Skeletal muscle satellite cell (primary cell): ENCODE measurements around the gene CAMSAP2.
A peak's percentile ranks its signal among the peaks of the same experiment; 100 is the strongest.

Experiments
- H3K27me3 ChIP-seq: 2 replicates; pipeline ENCODE4 v1.7.0; 2013; ENCODE audit warnings: low read length; ENCODE audit not compliant: control insufficient read depth, insufficient read depth
- H3K36me3 ChIP-seq: 2 replicates; pipeline ENCODE4 v1.7.0; 2013; ENCODE audit warnings: mild to moderate bottlenecking, control low read depth, low read length; ENCODE audit not compliant: insufficient read depth
- H3K4me1 ChIP-seq: 2 replicates; pipeline ENCODE4 v1.7.0; 2013; ENCODE audit warnings: low read length; ENCODE audit not compliant: control insufficient read depth, insufficient read depth
- H3K4me2 ChIP-seq: 2 replicates; pipeline ENCODE4 v1.7.0; 2013; ENCODE audit warnings: mild to moderate bottlenecking, low read length
- H3K4me3 ChIP-seq: 2 replicates; pipeline ENCODE4 v1.7.0; 2013; ENCODE audit warnings: low read length
- H3K9ac ChIP-seq: 2 replicates; pipeline ENCODE4 v1.7.0; 2013; ENCODE audit warnings: mild to moderate bottlenecking, low read depth, low read length, moderate library complexity
- H3K9me3 ChIP-seq: replicated peaks from 2 replicates; pipeline ENCODE4 v1.7.0; 2013; ENCODE audit warnings: mild to moderate bottlenecking, control low read depth, low read length

CAMSAP2 gene

DNA sequence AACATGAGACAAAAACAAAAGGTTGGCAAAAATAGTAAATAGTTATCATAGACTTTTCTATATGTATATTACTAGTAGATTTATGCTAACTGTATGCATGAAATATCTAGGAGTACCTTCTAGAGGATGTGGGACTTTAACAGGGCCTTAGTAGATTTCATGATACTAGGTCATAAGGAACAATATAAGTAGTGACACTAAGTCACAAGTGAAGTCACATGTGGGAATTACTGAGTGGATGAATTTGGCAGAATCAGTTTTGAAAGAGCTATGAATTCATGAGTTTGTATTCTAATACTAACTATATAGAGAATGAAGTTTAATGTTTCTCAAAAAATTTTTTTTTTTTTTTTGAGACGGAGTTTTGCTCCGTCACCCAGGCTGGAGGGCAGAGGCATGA lies 81.0 kb downstream of the CAMSAP2 start:
- Histone ChIP-seq H3K27me3 (no peaks in the 10 kb centered on the region), H3K36me3 (peaks cover 25% of the 10 kb centered on the region), H3K4me2 (no peak overlapping the region), H3K4me1 (no peaks in the 10 kb centered on the region), H3K9me3 (no peaks in the 10 kb centered on the region), H3K4me3 (no peak overlapping the region), H3K9ac (no peak overlapping the region)

DNA sequence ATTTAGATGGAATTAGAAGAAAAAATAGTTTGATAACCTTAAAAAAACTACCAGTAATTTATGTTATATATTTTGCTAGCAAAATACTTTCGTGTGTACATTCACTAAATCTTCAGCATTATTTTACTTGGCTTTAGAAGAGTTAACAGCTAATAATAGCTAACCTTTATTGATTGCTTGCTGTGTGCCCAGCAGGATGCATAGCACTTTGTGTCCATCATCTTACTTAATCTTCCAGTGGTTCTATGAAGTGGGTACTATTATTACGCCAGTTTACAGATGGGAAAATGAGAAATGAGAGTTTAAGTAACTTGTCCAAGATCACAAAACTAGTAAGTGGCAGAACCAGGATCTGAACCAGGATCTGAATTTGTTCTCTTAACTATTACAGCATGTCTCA lies 92.4 kb downstream of the CAMSAP2 start:
- H3K9me3 ChIP-seq = no peaks in the 10 kb centered on the region
- H3K4me2 ChIP-seq = no peak overlapping the region
- peaks cover 12% of the 10 kb centered on the region for H3K36me3 ChIP-seq
- peaks cover 9% of the 10 kb centered on the region for H3K4me1 ChIP-seq
- H3K4me3 ChIP-seq = no peak overlapping the region
- no peak overlapping the region for H3K9ac ChIP-seq
- no peaks in the 10 kb centered on the region for H3K27me3 ChIP-seq

DNA sequence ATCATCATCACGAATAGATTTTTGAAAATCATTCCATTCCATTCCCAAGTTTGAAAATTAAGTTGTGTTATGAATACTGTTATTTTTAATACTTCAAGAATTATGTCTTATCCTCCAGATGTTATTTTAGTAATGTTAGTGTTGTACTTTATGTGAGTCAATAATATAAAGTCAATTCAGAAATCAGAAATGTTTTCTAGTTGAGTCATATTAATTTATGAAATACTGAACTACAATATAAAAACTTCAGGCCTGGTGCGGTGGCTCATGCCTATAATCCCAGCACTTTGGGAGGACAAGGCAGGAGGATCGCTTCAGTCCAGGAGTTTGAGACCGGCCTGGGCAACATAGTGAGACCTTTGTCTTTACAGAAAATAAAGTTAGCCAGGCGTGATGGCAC lies 95.7 kb downstream of the CAMSAP2 start:
- no peak overlapping the region for H3K4me3 ChIP-seq
- no peak overlapping the region for H3K9ac ChIP-seq
- H3K4me2 ChIP-seq = no peak overlapping the region
- no peaks in the 10 kb centered on the region for H3K9me3 ChIP-seq
- H3K4me1 ChIP-seq = peaks cover 21% of the 10 kb centered on the region
- no peaks in the 10 kb centered on the region for H3K27me3 ChIP-seq
- peaks cover 16% of the 10 kb centered on the region for H3K36me3 ChIP-seq

- Histone ChIP-seq H3K4me2 (no peak overlapping the region), H3K4me3 (no peak overlapping the region), H3K9me3 (no peaks in the 10 kb centered on the region), H3K4me1 (peaks cover 21% of the 10 kb centered on the region), H3K36me3 (peaks cover 16% of the 10 kb centered on the region), H3K9ac (no peak overlapping the region), H3K27me3 (no peaks in the 10 kb centered on the region)
These were observed 97.5 kb downstream of the CAMSAP2 start for GRCh38 chr1:200836213-200836612.

- Histone ChIP-seq H3K4me1 (peaks cover 21% of the 10 kb centered on the region), H3K4me3 (no peak overlapping the region), H3K36me3 (peaks cover 18% of the 10 kb centered on the region), H3K27me3 (no peaks in the 10 kb centered on the region), H3K9me3 (no peaks in the 10 kb centered on the region), H3K4me2 (no peak overlapping the region), H3K9ac (peak overlapping the region; percentile 10)
These were observed 99.4 kb downstream of the CAMSAP2 start for GRCh38 chr1:200837931-200838571.

DNA sequence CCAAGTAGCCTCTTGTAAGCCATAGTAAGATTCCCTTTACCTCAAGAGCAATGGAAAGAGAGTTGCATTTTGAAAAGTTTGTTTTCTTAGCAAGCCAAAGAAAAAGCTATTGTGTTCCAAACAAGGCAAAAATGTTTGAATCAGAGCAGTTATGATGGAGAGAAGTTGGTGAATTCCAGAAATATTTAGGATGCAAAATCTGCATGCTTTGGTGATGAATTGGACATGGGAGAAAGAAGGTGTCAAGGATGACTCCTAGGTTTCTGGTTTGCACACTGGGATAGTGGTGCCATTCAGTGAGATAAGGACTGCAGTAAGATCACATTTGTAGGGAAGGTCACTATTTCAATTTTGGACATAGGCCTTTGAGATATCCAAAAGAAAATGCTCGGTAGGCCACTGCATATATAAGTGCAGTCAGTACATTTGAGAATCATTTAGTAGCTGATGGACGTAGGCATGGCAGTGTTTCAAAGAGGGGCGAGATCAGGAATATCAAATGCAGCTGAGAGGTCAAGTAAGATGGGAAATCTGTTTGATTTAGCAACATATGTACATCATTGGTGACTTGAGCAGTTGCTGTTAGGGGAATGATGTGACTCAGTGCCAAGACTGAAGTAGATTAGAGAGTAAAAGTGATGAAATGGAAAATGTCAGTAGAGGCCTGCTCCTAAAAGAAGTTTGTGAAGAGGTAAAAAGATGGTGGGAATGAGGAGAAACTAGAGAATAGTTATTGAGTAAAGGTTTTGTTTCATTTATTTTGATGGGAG lies 100.2 kb downstream of the CAMSAP2 start:
- Histone ChIP-seq H3K27me3 (no peaks in the 10 kb centered on the region), H3K4me1 (peaks cover 21% of the 10 kb centered on the region), H3K36me3 (peaks cover 18% of the 10 kb centered on the region), H3K4me2 (no peak overlapping the region), H3K4me3 (no peak overlapping the region), H3K9ac (peak overlapping the region; percentile 10), H3K9me3 (no peaks in the 10 kb centered on the region)

DNA sequence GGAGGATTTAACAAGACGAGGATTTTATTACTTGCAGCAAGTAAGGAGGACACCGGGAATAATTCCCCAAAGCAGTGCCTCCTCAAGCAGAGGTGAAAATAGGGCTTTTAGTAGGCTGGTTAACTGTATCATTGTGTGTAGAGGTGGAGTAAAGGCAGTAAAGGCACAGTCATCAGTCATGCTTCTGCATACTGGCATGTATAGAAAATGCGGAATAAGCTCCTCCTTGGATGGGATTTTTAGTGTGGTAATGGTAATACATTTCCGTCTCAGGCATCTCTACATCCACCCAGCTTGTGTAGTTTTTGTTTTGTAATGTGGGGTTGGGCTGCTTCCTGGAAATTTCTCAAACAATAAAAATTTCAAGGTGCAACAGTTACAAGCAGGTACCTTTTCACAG lies 106.7 kb downstream of the CAMSAP2 start:
- Histone ChIP-seq H3K4me1 (no peaks in the 10 kb centered on the region), H3K9me3 (no peaks in the 10 kb centered on the region), H3K36me3 (peaks cover 52% of the 10 kb centered on the region), H3K27me3 (no peaks in the 10 kb centered on the region), H3K9ac (no peak overlapping the region), H3K4me2 (no peak overlapping the region), H3K4me3 (no peak overlapping the region)

GRCh38 chr1:200846398-200846797 lies 107.7 kb downstream of the CAMSAP2 start:
- H3K9ac ChIP-seq = no peak overlapping the region
- H3K9me3 ChIP-seq = no peaks in the 10 kb centered on the region
- no peaks in the 10 kb centered on the region for H3K4me1 ChIP-seq
- no peak overlapping the region for H3K4me3 ChIP-seq
- H3K27me3 ChIP-seq = no peaks in the 10 kb centered on the region
- no peak overlapping the region for H3K4me2 ChIP-seq
- peaks cover 60% of the 10 kb centered on the region for H3K36me3 ChIP-seq

- Histone ChIP-seq H3K9ac (no peak overlapping the region), H3K4me1 (no peaks in the 10 kb centered on the region), H3K4me2 (no peak overlapping the region), H3K36me3 (peaks cover 76% of the 10 kb centered on the region), H3K27me3 (no peaks in the 10 kb centered on the region), H3K9me3 (no peaks in the 10 kb centered on the region), H3K4me3 (no peak overlapping the region)
These were observed 110.7 kb downstream of the CAMSAP2 start for GRCh38 chr1:200849430-200849829.

DNA sequence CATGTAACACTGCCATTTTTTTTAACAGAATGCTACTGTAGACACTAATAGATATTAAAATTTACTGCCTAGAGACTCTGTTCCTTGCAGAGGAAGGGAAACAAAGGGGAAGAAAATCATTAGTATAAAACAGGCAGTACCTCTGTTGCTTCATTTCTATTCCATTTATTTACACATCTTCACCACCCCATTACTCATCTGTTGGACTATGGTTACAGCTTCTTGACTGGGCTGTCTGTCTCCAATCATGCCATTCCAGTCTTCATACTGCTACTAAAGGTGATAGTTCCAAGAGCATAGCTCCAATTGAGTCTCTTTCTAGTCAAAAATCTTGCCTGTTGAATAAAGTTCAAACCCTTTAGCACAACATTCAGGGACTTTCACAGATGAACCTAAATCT lies 111.9 kb downstream of the CAMSAP2 start:
- Histone ChIP-seq H3K4me1 (no peaks in the 10 kb centered on the region), H3K9ac (no peak overlapping the region), H3K27me3 (no peaks in the 10 kb centered on the region), H3K9me3 (no peaks in the 10 kb centered on the region), H3K4me2 (no peak overlapping the region), H3K4me3 (no peak overlapping the region), H3K36me3 (peaks cover 77% of the 10 kb centered on the region)

DNA sequence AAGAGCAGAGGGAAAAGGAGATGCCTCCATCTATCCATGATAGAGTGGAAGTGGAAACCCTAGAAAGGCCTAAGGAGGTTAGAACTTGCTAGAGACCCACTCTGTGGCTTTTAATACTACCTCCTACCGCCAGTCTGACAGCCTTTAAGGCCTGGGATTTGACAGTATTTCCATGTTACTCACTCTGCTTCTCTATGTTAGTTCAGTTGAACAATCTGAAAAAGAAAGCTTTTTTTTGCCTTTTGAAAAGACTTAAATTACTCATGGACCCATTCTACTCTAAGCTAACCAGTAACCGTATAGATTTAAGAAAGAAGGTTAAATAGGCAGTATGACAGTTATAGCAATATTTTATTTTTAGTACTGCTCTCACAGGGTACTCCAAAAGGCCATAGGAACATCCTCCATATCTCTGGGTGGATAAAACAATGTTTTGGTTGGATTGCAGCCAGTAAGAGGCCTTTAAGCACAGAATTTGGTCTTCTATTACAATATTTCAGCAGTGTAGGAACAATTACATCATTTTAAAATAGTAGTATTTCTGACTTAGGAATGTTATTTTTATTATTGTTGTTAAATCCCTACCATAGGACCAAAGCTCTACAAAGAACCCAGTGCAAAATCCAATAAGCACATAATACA lies 118.1 kb downstream of the CAMSAP2 start:
- Histone ChIP-seq H3K4me3 (no peak overlapping the region), H3K27me3 (no peaks in the 10 kb centered on the region), H3K9me3 (no peaks in the 10 kb centered on the region), H3K4me1 (peaks cover 11% of the 10 kb centered on the region), H3K36me3 (peaks cover 64% of the 10 kb centered on the region), H3K4me2 (no peak overlapping the region), H3K9ac (no peak overlapping the region)
